ENCODE results near the gene IL9.

GRCh38 chr5:135890867-135891266, 4.8 kb downstream of the IL9 start:
- TF ChIP-seq CTCF (IDR thresholded peaks at IDR 0.05), result no peak
- no peak for TF ChIP-seq TCF7L2 (IDR thresholded peaks at IDR 0.05; ENCODE audit: low read depth, low read length)
- no peak for TF ChIP-seq POLR2AphosphoS5 (IDR thresholded peaks at IDR 0.05; ENCODE audit: low read depth, low read length)
- no peak for TF ChIP-seq REST (IDR thresholded peaks at IDR 0.05; ENCODE audit: insufficient read depth in 1 of 2, low read depth in 2 of 2, low read length in 1 of 2)

Data from Panc1 (cell line).